Suprapubic skin (tissue), 4 donors: ENCODE data around the gene SFMBT1.

Experiments
- POLR2A ChIP-seq, 2 donors: fragments of 450-650 bp; IDR thresholded peaks; one replicate each; pipeline ENCODE4 v1.6.1; 2017; ENCODE audit warnings: antibody characterized with exemption in 2 of 2, mild to moderate bottlenecking in 2 of 2, moderate library complexity in 2 of 2
- POLR2AphosphoS5 ChIP-seq, 3 donors: sonication (generic); formaldehyde crosslinking; IDR thresholded peaks; one replicate each; pipeline ENCODE4 v1.6.1; 2017; ENCODE audit warnings: antibody characterized with exemption in 3 of 3
- TF ChIP-seq, protein P1 (sequence below), 2 donors: fragments of 200-600 bp in 1 of 2; fragments of 450-650 bp in 1 of 2; sonication (generic) in 1 of 2; IDR thresholded peaks; one replicate each; pipeline ENCODE4 v1.5.1; 2016 to 2019; ENCODE audit warnings: antibody characterized with exemption in 2 of 2, mild to moderate bottlenecking in 1 of 2, moderate library complexity in 1 of 2

DNA sequence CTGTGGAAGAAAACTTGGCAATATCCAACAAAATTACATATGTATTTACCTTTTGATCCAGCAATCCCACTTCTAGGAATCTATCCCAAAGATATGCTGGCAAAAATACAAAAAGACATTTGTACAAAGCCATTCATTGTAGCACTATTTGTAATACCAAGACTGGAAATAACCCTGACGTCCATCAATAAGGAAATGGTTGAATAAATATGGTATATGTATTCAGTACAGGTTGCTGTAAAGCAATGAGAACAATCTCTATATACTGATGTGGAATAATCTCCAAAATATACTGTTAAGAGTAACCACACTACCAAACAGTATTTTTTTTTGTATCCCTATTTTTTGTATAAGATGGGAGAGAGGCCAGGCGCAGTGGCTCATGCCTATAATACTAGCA, 83.7 kb downstream of the SFMBT1 start:
- TF ChIP-seq POLR2A (IDR thresholded peaks at IDR 0.05) = no peak
- TF ChIP-seq, protein P1, sequence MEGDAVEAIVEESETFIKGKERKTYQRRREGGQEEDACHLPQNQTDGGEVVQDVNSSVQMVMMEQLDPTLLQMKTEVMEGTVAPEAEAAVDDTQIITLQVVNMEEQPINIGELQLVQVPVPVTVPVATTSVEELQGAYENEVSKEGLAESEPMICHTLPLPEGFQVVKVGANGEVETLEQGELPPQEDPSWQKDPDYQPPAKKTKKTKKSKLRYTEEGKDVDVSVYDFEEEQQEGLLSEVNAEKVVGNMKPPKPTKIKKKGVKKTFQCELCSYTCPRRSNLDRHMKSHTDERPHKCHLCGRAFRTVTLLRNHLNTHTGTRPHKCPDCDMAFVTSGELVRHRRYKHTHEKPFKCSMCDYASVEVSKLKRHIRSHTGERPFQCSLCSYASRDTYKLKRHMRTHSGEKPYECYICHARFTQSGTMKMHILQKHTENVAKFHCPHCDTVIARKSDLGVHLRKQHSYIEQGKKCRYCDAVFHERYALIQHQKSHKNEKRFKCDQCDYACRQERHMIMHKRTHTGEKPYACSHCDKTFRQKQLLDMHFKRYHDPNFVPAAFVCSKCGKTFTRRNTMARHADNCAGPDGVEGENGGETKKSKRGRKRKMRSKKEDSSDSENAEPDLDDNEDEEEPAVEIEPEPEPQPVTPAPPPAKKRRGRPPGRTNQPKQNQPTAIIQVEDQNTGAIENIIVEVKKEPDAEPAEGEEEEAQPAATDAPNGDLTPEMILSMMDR (IDR thresholded peaks at IDR 0.05) = no peak
- TF ChIP-seq POLR2AphosphoS5 (IDR thresholded peaks at IDR 0.05) = no peak
